ENCODE results near the gene ADAT2. TPM values are rescaled to one million over a fixed set of nuclear protein-coding genes. Genes with fewer than 3 reads are reported as not detected.

Gene ADAT2
- total RNA-seq, 2 experiments from 2014 or later: 35.9 to 40.8 TPM

DNA sequence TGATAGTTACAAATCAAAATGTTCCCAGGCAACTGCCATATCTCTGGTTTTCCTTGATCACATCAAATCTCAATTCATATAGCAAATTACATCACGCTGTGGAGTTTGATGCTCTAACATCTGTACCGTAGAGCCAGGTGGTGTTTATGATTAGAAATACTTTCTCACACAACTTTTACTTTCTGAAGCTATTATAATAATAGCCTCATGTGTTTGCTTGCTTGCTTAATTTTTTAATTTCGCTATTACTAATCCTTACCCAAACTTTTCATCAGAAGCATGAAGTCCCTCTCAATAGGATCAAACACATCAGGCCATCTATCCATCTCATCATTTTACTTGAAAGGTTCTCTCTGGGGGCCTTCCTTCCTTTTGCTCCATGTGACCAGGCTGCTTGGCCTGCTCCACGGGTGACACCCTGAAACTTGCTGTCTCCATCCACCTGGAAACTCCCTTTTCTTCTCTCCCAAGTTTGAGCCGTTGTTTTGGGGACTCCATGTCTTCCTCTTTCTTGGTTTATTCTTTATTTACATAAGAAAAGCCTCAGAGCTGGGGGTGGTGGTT lies 75.4 kb downstream of the ADAT2 start:
- no peak for ATAC-seq
- peaks cover 1% of the 10 kb centered on the region for H3K27me3 Mint-ChIP-seq
- no peak overlapping the region for H3K27ac Mint-ChIP-seq
- CTCF ChIA-PET: no interaction called here
- TF ChIP-seq, protein P1, sequence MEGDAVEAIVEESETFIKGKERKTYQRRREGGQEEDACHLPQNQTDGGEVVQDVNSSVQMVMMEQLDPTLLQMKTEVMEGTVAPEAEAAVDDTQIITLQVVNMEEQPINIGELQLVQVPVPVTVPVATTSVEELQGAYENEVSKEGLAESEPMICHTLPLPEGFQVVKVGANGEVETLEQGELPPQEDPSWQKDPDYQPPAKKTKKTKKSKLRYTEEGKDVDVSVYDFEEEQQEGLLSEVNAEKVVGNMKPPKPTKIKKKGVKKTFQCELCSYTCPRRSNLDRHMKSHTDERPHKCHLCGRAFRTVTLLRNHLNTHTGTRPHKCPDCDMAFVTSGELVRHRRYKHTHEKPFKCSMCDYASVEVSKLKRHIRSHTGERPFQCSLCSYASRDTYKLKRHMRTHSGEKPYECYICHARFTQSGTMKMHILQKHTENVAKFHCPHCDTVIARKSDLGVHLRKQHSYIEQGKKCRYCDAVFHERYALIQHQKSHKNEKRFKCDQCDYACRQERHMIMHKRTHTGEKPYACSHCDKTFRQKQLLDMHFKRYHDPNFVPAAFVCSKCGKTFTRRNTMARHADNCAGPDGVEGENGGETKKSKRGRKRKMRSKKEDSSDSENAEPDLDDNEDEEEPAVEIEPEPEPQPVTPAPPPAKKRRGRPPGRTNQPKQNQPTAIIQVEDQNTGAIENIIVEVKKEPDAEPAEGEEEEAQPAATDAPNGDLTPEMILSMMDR (IDR thresholded peaks at IDR 0.05): no peak
- POLR2A ChIA-PET: no interaction called here
- no peak for DNase-seq
- peaks cover 2% of the 10 kb centered on the region for H3K9me3 Mint-ChIP-seq
- no peaks in the 10 kb centered on the region for H3K36me3 Mint-ChIP-seq (ENCODE audit: low read depth)
- no peaks in the 10 kb centered on the region for H3K4me1 Mint-ChIP-seq (ENCODE audit: low read depth)
- no peak overlapping the region for H3K4me3 Mint-ChIP-seq
- intact Hi-C loops (cut with micrococcal nuclease): no loop called here

- ChIA-PET CTCF (no interaction called here), POLR2A (no interaction called here)
- Mint-ChIP-seq H3K27ac (no peak overlapping the region), H3K4me1 (ENCODE audit: low read depth) (no peaks in the 10 kb centered on the region), H3K9me3 (peaks cover 2% of the 10 kb centered on the region), H3K4me3 (no peak overlapping the region), H3K27me3 (peaks cover 1% of the 10 kb centered on the region), H3K36me3 (ENCODE audit: low read depth) (no peaks in the 10 kb centered on the region)
- DNase-seq (no peak), ATAC-seq (no peak)
- intact Hi-C loops (cut with micrococcal nuclease): no loop called here
- TF ChIP-seq, protein P1 (IDR thresholded peaks at IDR 0.05): no peak
These were observed 76.5 kb downstream of the ADAT2 start for GRCh38 chr6:143374014-143374413.

Other genes starting within 250 kb of the ADAT2 start
- gene PEX3, start 110 bp upstream of the ADAT2 start, total RNA-seq: 10 to 100 TPM; 24.9 to 33.6 TPM
- gene FUCA2, start 61.0 kb upstream of the ADAT2 start, total RNA-seq: 1 to 10 TPM; 6.6 to 8.5 TPM
- 10 to 100 TPM; 13.5 to 14.6 TPM for gene PHACTR2, start 227.3 kb upstream of the ADAT2 start, total RNA-seq

Measured in activated CD8-positive, alpha-beta T cell treated with anti-CD3 and anti-CD28 coated beads for 36 hours (primary cell).